ENCODE data around the gene ADD3. TPM values are rescaled to one million over a fixed set of nuclear protein-coding genes. Genes with fewer than 3 reads are reported as not detected.
A peak's percentile ranks its signal among the peaks of the same experiment; 100 is the strongest.

The ADD3 gene
- total and polyA plus RNA-seq, 2 of the 13 experiments (the other 11 are each of a cell fraction or from before 2014, with no cell fraction given): 44.7 to 57.5 TPM

DNA sequence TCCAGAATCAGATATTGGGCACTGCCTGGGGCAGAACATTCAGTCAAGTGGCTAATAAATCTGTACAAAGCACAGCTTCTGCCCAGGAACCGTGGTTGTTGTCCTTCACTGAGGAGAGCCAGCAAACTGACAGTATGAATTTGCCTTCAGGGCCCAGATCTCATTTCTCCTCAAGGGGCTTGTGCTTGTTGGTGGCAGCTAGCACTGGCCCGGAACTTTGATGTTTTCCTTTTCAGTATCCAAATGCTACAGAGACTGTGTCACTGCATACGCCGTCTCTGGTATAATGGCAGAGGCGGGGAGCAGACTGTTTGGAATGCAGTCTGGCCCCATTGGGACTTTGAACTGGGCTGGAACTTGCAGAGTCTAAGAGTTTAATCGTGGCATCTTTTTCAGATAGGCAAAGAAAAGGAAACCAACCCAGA is 30.4 kb upstream of the ADD3 start (continued):
- TF ChIP-seq JDP2 (CRISPR knock-in tag; IDR thresholded peaks at IDR 0.05; ENCODE audit: borderline replicate concordance) (no peak), RARA (CRISPR knock-in tag; IDR thresholded peaks at IDR 0.05) (peak; percentile 81), FOXO1 (CRISPR knock-in tag; IDR thresholded peaks at IDR 0.05) (peak; percentile 59; the same call in 1 of the 2 replicates), TAF1 (CRISPR knock-in tag; IDR thresholded peaks at IDR 0.05) (peak; percentile 46), HDAC2 (CRISPR knock-in tag; IDR thresholded peaks at IDR 0.05) (peak; percentile 90), CBX5 (CRISPR knock-in tag; IDR thresholded peaks at IDR 0.05; ENCODE audit: borderline replicate concordance) (peak; percentile 73; the same call in 1 of the 2 replicates), ZBTB7B (CRISPR knock-in tag; IDR thresholded peaks at IDR 0.05) (peak; percentile 60; the same call in 1 of the 2 replicates), RERE (CRISPR knock-in tag; IDR thresholded peaks at IDR 0.05; ENCODE audit: low read depth) (peak; percentile 53; the same call in 1 of the 2 replicates), HDAC1 (CRISPR knock-in tag; IDR thresholded peaks at IDR 0.05) (peak; percentile 75), ZNF607 (CRISPR knock-in tag; IDR thresholded peaks at IDR 0.05; ENCODE audit: borderline replicate concordance) (no peak)
- TF ChIP-seq, protein P1, sequence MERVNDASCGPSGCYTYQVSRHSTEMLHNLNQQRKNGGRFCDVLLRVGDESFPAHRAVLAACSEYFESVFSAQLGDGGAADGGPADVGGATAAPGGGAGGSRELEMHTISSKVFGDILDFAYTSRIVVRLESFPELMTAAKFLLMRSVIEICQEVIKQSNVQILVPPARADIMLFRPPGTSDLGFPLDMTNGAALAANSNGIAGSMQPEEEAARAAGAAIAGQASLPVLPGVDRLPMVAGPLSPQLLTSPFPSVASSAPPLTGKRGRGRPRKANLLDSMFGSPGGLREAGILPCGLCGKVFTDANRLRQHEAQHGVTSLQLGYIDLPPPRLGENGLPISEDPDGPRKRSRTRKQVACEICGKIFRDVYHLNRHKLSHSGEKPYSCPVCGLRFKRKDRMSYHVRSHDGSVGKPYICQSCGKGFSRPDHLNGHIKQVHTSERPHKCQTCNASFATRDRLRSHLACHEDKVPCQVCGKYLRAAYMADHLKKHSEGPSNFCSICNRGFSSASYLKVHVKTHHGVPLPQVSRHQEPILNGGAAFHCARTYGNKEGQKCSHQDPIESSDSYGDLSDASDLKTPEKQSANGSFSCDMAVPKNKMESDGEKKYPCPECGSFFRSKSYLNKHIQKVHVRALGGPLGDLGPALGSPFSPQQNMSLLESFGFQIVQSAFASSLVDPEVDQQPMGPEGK (CRISPR knock-in tag; IDR thresholded peaks at IDR 0.05): peak; percentile 80
- TF ChIP-seq, protein P2, sequence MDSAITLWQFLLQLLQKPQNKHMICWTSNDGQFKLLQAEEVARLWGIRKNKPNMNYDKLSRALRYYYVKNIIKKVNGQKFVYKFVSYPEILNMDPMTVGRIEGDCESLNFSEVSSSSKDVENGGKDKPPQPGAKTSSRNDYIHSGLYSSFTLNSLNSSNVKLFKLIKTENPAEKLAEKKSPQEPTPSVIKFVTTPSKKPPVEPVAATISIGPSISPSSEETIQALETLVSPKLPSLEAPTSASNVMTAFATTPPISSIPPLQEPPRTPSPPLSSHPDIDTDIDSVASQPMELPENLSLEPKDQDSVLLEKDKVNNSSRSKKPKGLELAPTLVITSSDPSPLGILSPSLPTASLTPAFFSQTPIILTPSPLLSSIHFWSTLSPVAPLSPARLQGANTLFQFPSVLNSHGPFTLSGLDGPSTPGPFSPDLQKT (CRISPR knock-in tag; IDR thresholded peaks at IDR 0.05; ENCODE audit: borderline replicate concordance): no peak
- TF ChIP-seq, protein P3, sequence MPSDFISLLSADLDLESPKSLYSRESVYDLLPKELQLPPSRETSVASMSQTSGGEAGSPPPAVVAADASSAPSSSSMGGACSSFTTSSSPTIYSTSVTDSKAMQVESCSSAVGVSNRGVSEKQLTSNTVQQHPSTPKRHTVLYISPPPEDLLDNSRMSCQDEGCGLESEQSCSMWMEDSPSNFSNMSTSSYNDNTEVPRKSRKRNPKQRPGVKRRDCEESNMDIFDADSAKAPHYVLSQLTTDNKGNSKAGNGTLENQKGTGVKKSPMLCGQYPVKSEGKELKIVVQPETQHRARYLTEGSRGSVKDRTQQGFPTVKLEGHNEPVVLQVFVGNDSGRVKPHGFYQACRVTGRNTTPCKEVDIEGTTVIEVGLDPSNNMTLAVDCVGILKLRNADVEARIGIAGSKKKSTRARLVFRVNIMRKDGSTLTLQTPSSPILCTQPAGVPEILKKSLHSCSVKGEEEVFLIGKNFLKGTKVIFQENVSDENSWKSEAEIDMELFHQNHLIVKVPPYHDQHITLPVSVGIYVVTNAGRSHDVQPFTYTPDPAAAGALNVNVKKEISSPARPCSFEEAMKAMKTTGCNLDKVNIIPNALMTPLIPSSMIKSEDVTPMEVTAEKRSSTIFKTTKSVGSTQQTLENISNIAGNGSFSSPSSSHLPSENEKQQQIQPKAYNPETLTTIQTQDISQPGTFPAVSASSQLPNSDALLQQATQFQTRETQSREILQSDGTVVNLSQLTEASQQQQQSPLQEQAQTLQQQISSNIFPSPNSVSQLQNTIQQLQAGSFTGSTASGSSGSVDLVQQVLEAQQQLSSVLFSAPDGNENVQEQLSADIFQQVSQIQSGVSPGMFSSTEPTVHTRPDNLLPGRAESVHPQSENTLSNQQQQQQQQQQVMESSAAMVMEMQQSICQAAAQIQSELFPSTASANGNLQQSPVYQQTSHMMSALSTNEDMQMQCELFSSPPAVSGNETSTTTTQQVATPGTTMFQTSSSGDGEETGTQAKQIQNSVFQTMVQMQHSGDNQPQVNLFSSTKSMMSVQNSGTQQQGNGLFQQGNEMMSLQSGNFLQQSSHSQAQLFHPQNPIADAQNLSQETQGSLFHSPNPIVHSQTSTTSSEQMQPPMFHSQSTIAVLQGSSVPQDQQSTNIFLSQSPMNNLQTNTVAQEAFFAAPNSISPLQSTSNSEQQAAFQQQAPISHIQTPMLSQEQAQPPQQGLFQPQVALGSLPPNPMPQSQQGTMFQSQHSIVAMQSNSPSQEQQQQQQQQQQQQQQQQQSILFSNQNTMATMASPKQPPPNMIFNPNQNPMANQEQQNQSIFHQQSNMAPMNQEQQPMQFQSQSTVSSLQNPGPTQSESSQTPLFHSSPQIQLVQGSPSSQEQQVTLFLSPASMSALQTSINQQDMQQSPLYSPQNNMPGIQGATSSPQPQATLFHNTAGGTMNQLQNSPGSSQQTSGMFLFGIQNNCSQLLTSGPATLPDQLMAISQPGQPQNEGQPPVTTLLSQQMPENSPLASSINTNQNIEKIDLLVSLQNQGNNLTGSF (CRISPR knock-in tag; IDR thresholded peaks at IDR 0.05): no peak
- TF ChIP-seq, protein P4, sequence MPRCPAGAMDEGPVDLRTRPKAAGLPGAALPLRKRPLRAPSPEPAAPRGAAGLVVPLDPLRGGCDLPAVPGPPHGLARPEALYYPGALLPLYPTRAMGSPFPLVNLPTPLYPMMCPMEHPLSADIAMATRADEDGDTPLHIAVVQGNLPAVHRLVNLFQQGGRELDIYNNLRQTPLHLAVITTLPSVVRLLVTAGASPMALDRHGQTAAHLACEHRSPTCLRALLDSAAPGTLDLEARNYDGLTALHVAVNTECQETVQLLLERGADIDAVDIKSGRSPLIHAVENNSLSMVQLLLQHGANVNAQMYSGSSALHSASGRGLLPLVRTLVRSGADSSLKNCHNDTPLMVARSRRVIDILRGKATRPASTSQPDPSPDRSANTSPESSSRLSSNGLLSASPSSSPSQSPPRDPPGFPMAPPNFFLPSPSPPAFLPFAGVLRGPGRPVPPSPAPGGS (CRISPR knock-in tag; IDR thresholded peaks at IDR 0.05): no peak

All from HepG2 (cell line).